CD4-positive, alpha-beta T cell treated with Interleukin-15 for 1 hour (primary cell): ENCODE results near the gene PIAS4.

Experiments
- DNase-seq: peaks from one replicate; pipeline ENCODE4 v3.0.0-alpha.2; 2020

The PIAS4 gene

DNA sequence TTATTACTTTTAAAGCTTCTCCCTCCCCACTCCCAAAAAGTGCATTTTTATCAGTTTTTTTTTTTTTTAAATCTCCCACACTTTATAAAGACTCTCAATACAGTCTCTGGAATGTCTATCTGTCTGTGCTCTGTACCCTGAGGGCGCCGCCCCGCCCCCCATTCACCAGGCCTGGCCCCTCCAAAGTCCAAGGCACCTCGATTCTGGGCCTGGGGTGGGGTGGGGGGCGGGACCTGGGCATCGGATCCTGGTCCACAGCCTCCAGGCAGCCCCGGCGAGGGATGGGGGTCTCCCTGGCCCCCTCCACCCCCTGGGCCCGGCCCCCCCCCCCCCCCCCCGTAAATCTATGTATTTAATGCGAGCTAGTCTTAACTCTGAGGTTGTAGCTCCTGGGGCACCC is 35.9 kb downstream of the PIAS4 start:
- no peak for DNase-seq

DNA sequence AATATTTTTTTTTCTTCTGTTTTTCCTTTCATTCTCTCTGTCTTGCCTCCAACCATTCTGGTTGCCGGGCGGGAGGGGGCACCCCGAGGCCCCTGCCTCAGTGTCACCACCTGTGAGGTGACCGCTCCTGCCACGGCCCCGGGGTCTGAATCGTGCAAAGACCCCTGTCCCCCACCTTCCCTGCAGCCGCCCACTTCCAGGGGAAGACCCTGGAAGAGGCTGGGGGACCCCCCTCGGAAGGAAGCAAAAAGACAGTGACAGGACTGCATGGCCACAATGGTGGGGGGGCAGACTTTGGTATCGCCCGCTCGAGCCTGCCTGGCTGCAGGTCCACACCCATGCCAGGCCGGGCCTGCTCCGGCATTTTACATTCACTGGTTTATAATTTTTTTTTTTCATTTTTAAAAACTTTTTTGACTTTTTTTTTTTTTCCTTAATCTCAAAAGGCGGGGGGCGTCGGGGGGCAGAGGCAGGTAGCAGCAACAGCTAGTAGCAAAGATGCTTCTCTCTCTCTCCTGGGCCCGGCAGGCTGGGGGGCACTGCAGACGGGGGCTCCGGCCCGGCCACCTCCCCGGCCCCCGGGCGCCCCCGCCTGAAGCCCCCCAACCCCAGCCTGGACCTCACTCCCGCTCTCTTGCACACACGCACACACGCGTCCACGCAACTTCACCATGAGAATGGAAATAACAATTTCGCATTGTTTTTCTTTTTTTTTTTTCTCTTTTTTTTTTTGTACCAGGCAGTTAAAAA is 36.6 kb downstream of the PIAS4 start:
- no peak for DNase-seq

- no peak for DNase-seq
These were observed 37.5 kb downstream of the PIAS4 start for GRCh38 chr19:4044990-4045465.

DNA sequence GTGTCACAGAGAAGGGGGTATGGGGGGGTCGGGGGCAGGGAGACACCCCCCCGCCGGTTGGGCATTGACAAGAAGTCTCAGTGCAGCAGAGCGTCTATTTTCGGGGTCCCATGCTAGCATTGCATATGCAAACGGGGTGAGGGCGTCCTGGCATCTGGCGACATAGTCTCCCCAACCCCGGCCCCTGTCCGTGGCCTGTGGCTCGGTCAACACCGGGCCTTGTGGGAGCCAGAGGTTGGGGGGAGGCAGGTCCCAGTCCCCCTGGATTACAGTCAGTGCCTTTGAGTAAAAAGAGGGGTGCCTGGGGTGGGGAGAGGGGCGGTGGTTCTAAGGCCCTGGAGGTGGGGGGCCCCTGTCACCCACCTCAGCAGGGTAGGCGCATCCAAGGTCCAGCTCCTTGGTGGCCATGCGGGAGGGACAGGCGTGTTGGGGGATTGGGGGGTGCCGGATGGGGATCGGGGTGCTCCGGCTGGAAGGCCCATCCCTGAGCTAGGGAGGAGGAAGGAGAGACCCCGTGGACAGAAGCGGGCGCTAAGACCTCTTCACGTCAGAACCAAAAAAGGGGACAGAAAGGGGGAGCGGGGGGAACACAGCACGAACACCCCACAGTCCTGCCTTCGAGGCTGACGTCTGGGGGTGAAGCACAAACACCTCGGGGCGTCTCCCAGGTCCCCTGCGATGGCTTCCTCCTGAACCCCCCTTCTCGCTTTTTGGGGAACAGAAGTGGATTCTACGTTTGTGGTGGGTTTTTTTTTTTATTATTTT is 38.2 kb downstream of the PIAS4 start:
- no peak for DNase-seq

DNA sequence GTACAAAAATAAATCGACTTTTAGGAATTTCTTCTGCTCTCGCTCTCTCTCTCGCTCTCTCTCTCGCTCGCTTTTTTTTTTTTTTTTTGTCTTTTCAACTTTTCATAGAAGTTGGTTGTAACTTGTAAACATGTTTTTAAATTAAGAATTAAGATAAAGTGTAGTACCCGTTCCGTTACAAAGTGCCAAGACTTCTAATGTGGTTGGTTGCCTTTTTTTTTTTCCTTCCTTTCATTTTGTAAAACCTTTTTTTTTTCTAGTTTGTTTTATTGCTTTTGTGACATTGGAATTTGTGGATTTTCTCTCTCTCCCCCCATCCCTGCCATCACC is 38.8 kb downstream of the PIAS4 start:
- no peak for DNase-seq

DNA sequence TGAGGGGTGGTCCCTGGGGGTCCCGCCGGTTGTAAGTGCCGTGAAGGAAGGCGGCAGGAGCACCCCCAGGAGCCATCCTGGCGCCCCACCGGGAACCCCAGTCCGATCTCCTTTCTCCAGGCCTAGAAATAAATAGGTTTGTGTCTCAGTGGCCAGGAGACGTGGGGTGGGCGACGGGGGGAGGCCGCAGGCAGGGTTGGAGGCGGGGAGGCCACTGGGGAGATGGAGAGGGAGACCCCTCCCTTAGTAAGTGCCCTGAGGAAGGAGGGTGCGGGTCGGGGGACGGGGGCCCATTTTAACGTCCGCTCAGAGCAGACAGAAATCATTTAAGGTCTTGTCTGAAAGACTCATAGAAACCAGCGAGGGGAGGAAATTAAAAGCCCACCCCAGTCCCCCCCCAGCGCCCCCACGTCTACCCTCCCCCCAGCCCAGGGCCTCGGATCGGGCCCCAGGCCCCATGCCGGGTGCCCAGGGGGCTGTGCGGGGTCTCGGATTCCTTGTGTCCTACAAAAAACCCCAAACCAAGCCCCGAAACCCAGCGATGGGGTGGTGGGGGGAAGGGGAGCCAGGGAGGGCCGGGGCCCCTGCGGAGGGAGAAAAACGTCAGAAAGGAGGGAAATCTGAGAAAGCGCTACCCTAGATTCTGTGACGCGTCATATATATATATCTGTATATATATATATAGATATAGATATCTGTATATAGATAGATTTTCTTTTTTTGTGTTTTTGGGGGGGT is 39.6 kb downstream of the PIAS4 start:
- no peak for DNase-seq

DNA sequence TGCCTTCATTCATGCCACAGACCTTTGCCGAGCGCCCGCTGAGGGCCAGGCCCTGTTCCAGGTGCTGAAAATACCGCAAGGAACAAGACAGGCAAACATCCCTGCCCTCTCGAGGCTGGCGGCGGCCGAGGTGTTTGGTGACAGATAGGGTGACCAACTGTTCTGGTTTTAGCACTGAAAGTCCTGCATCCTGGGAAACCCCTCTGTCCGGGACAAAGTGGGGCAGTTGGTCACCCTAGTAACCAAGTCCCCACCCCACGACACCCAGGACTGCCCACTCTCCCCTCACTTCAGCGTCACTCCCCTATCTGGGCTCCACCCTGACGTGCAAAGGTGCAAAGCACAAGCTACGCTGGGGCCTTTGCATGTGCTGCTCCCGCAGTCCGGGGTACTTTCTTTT is 41.9 kb downstream of the PIAS4 start:
- DNase-seq: no peak

DNA sequence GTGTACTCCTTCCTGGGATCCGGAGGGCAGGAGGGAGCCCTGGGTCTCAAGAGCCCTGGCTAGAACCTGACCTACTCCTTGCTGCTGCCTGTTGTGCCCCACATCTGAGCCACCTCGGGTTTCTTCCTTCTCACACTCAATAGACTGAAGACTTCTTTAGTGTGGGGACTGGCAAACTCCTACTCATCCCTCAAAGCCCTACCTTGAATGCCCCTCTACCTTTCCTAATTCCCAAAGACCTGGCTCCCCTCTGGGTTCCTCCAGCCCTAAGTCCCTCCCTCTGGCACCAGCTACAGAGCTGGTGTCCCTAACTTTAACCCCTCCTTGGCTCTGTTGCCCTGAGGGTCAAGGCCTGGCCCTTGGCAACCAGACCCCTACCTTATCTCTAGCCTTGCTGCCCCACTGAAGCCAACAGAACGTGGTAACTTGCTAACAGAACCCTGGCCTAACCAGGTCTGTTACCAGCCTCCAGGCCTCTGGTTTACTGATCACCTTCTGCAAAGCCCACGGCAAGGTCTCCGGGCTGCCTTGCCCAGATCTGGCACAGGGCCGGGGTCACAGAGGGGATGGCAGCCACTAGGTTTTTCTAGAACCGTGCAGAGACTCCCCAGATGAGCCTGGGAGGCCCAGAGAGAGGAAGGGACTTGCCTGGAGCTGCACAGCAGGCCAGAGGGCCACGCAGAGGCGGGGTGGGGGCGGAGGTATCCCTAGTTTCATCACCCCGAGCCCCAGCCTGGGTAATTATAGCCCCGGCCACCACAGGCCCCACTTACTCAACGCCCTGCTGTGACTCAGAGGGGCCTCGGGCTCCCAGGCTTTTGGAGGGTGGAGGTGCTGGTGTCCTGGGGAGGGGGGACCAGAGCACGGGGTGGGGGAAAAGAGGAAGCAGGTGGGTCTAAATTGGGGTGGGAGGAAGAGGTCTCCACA is 43.9 kb downstream of the PIAS4 start:
- peak; percentile 80 for DNase-seq

GRCh38 chr19:4052114-4052992 is 44.8 kb downstream of the PIAS4 start:
- DNase-seq: peak; percentile 79

GRCh38 chr19:4052993-4053422 is 45.5 kb downstream of the PIAS4 start:
- no peak for DNase-seq

DNA sequence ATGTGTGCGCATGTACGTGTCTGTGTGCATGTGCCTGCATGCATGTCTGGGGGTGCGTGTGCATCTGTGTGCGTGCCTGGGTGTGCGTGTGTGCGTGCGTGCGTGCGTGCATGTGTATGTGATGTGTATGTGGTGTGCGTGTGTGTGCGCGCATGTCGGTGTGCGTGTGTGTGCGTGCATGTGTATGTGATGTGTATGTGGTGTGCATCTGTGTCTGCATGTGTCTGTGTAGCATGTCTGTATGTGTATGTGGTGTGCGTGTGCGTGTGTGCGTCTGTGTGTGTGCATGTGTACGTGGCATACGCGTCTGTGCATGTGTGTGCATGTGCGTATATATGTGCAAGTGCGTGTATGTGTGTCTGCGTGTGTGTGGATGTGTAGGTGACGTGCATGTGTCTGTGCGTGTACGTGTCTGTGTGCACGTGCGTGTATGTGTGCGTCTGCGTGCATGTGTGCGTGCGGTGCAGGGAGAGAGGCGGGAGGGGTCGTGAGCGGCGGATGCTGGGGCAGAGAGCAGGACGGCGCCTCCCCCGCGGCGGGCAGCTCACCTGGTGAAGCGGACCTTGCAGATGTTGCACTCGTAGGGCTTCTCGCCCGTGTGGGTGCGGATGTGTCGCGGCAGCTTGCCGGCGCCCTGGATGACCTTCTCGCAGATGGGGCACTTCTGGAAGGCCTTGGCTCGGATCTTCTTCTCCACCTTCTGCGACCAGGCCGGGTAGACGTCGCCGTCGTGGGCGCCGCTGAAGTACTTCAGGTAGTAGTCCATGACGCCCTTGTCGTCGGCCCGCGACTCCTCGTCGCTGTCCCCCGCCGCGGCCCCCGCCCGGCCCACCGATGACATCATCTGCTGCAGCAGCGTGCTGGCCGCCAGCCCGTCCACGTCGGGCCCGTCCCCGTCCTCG is 46.1 kb downstream of the PIAS4 start:
- no peak for DNase-seq

DNA sequence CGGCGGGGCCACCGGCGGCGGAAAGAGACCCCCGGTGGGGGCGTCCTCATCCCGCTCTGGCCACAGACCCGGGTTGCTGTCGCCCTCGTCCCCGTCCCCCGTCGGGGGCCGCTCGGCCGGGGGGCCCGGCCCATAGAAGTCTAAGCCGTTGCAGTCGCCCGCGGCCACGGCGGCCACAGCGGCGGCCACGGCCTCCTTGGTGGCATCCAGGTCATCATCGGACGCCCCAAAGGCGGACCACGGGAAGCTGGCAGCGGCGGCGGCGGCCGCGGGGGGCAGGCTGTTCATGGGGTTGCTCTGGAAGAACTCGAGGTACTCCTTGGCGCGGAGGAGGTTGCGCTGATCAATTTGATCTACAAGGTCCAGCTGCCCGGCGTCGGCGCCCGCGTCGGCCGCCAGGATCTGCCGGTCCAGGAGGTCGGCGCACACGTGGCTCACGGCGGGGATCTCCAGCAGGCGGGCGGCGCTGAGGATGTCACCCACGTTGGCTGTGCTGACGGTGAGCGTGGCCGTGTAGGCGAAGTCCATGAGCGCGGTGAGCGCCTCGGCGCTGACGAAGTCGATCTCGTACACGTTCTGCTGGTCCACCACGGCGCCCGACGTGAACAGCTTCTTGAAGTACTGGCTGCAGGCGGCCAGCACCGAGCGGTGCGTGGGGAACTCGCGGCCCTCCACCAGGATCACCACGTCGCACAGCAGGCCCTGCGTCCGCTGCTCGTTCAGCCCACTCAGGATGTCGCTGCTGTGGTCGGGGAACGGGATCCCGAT is 47.1 kb downstream of the PIAS4 start:
- no peak for DNase-seq

GRCh38 chr19:4055209-4055552 is 47.6 kb downstream of the PIAS4 start:
- DNase-seq: no peak

DNA sequence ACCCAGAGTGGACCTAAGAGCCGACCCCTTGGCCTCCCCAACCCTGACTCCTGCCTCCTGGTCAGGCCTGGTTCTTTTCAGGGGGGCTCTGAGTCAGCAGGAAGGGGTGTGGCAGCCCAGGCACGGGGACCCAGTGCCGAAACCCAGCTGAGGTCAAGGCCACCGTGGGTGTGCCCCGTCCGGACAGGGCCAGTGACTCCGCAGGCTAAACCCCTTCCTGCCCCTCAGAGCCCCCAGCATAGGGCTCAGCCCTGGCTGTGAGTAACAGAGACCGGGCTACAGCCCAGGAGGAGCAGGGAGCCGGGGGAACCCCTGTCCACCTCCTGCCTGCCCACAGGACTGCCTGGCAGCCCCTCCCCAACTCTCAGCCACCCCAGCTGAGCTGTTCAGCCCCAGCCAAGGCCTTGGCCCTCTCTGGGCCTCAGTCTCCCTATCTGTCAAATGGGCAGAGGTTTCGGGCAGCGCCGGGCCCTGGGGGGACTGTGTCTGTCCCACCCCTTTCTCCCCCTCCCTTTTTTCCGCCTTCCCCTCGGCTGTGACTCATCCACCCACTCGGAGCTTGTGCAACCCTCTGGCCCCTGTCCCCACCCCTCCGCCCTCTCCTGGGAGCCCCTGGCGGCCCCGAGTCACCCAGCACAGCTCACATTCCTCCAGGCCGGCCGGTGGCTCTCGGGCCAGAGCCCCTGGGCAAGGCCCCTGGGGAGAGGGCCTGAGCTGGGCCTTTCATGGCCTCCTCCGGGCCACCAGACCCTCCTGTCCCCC is 50.6 kb downstream of the PIAS4 start:
- peak; percentile 80 for DNase-seq

DNA sequence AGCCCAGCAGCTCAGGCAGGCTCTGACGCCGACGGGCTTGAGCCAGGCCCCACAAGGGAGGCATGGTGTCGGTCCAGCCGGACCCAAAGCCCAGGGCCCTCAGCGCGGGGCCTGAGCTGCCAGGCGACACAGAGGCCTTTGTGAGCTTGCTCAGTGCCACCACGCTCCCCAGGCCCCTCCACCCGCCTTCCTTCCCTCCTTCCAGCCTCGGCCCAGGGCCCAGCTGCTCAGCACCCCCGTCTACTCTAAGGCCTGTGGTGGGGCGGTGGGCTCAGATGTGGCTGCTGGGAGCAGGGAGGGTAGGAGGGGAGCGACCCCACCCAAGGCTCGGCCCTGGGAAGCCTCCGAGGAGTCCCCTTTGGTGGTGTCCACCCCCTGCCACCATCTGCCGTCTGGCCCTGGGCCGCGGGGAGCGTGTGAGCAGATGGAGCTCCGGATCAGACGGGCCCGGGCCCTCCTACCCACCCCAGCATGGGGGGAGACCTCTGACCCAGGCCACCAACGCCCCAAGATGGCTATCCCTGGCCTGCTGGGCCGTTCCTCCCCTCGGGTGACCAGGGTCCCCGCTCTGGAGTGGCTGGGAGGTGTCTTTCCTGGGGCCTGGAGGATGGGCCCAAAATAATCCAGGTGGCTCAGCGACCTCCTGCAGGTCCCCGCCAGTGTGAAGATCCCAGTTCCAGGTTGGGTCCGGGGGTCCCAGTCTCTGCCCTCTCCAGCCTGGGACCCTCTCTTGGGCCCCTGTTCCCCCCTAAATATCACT is 51.3 kb downstream of the PIAS4 start:
- no peak for DNase-seq

DNA sequence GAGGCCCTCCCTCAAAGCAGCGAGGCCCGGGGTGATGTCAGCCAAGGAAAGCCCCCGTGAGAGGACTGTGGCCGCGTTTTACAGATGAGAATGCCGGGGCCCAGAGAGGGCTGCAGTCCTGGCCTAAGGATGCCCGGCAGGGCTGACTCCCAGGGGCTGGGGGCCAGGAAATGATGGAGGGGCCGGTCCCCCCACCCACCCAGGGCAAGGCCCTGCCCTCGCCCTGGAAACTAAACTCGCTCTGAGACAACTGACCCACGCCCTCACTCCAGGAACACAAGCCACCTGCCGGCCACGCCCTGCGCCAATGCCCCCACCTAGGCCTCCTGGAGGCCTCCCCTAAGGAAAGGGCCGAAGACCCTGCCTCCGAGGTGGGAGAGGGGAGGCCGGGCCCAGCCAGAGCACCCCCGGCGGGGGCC is 51.9 kb downstream of the PIAS4 start:
- DNase-seq: no peak

- DNase-seq: peak; percentile 88
These were observed 52.5 kb downstream of the PIAS4 start for GRCh38 chr19:4059891-4060620.
